HEK293 (cell line): ENCODE results near the gene STYXL1.

Experiments
- CTCF ChIA-PET: fragments of 350-600 bp; formaldehyde crosslinking; extraction: SDS; loops from one replicate; lab custom pipeline; 2021; ENCODE audit warnings: antibody characterized with exemption; lab: Yijun Ruan, JAX
- POLR2A ChIA-PET: fragments of 300-600 bp; formaldehyde crosslinking; extraction: SDS; loops from one replicate; lab custom pipeline; 2020; ENCODE audit warnings: antibody characterized with exemption, inconsistent platforms; lab: Yijun Ruan, JAX
- H3K27ac ChIP-seq: fragments of 200-500 bp; sonication (Bioruptor generic); 2 replicates; pipeline ENCODE4 v1.5.1; 2014; ENCODE audit warnings: low read depth, low read length, control low read depth, inconsistent platforms; ENCODE audit errors: extremely low read depth
- H3K36me3 ChIP-seq, 2 experiments: fragments of 200-500 bp in 1 of 2; sonication (Bioruptor generic) in 1 of 2; 1 replicate in 1 of 2; 2 replicates in 1 of 2; pipeline ENCODE4 v1.5.1; 2014 to 2017; ENCODE audit warnings: inconsistent platforms in 2 of 2, low read length in 2 of 2; ENCODE audit not compliant: control insufficient read depth in 2 of 2, insufficient read depth in 1 of 2
- H3K4me1 ChIP-seq: fragments of 200-500 bp; sonication (Bioruptor generic); 2 replicates; pipeline ENCODE4 v1.5.1; 2014; ENCODE audit warnings: mild to moderate bottlenecking, low read length, inconsistent platforms; ENCODE audit not compliant: control insufficient read depth, insufficient read depth
- H3K4me3 ChIP-seq: 2 replicates; pipeline ENCODE4 v1.5.1; 2011; ENCODE audit warnings: low read depth, mild to moderate bottlenecking, control low read depth, low read length, moderate library complexity
- H3K9me3 ChIP-seq: fragments of 200-500 bp; sonication (Bioruptor generic); 2 replicates; pipeline ENCODE4 v1.5.1; 2014; ENCODE audit warnings: low read depth, low read length, inconsistent platforms; ENCODE audit not compliant: control insufficient read depth, insufficient read depth
- FEZF1 ChIP-seq: fragments of 450-650 bp; formaldehyde crosslinking; IDR thresholded peaks from 2 replicates; pipeline ENCODE4 v1.5.1; 2016; ENCODE audit warnings: missing biosample characterization, missing genetic modification characterization
- KLF1 ChIP-seq: fragments of 450-650 bp; formaldehyde crosslinking; IDR thresholded peaks from 2 replicates; pipeline ENCODE4 v1.5.1; 2016; ENCODE audit warnings: missing biosample characterization, missing genetic modification characterization
- MZF1 ChIP-seq: fragments of 450-650 bp; formaldehyde crosslinking; IDR thresholded peaks from 2 replicates; pipeline ENCODE4 v1.5.1; 2017; ENCODE audit warnings: missing biosample characterization, missing genetic modification characterization, borderline replicate concordance
- SETDB1 ChIP-seq: IDR thresholded peaks from one replicate; pipeline ENCODE4 v1.6.1; 2017; ENCODE audit warnings: mild to moderate bottlenecking, low read length, moderate library complexity, mixed read lengths; ENCODE audit not compliant: insufficient read length
- SP3 ChIP-seq: fragments of 450-650 bp; formaldehyde crosslinking; IDR thresholded peaks from 2 replicates; pipeline ENCODE4 v1.5.1; 2016; ENCODE audit warnings: missing biosample characterization, missing genetic modification characterization
- WT1 ChIP-seq: fragments of 450-650 bp; formaldehyde crosslinking; IDR thresholded peaks from 2 replicates; pipeline ENCODE4 v1.5.1; 2016; ENCODE audit warnings: missing biosample characterization, missing genetic modification characterization
- ZFP41 ChIP-seq: fragments of 450-650 bp; formaldehyde crosslinking; IDR thresholded peaks from 2 replicates; pipeline ENCODE4 v1.5.1; 2016; ENCODE audit warnings: missing biosample characterization, missing genetic modification characterization, borderline replicate concordance
- ZNF561 ChIP-seq: fragments of 450-650 bp; IDR thresholded peaks from 2 replicates; pipeline ENCODE4 v1.5.1; 2018; ENCODE audit warnings: missing biosample characterization, missing genetic modification characterization, borderline replicate concordance
- ZNF621 ChIP-seq: fragments of 450-650 bp; formaldehyde crosslinking; IDR thresholded peaks from 2 replicates; pipeline ENCODE4 v1.5.1; 2017; ENCODE audit warnings: missing biosample characterization, missing genetic modification characterization
- ZNF658 ChIP-seq: fragments of 450-650 bp; formaldehyde crosslinking; IDR thresholded peaks from 2 replicates; pipeline ENCODE4; 2016; ENCODE audit warnings: missing biosample characterization, missing genetic modification characterization
- ZNF660 ChIP-seq: fragments of 450-650 bp; IDR thresholded peaks from 2 replicates; pipeline ENCODE4 v1.5.1; 2018; ENCODE audit warnings: missing biosample characterization, mild to moderate bottlenecking, missing genetic modification characterization
- ZNF830 ChIP-seq: fragments of 450-650 bp; IDR thresholded peaks from 2 replicates; pipeline ENCODE4 v1.5.0; 2018; ENCODE audit warnings: missing biosample characterization, missing genetic modification characterization, low read depth, mild to moderate bottlenecking, moderate library complexity
- TF ChIP-seq, protein P1 (sequence below): fragments of 450-650 bp; formaldehyde crosslinking; IDR thresholded peaks from 2 replicates; pipeline ENCODE4 v1.5.1; 2016; ENCODE audit warnings: missing biosample characterization, missing genetic modification characterization
- TF ChIP-seq, protein P2 (sequence below): fragments of 450-650 bp; formaldehyde crosslinking; IDR thresholded peaks from 2 replicates; pipeline ENCODE4 v1.5.1; 2016; ENCODE audit warnings: missing biosample characterization, missing genetic modification characterization, low read depth
- TF ChIP-seq, protein P3 (sequence below): fragments of 450-650 bp; formaldehyde crosslinking; IDR thresholded peaks from 2 replicates; pipeline ENCODE4; 2016; ENCODE audit warnings: missing biosample characterization, missing genetic modification characterization
- TF ChIP-seq, protein P4 (sequence below): fragments of 450-650 bp; formaldehyde crosslinking; IDR thresholded peaks from 2 replicates; pipeline ENCODE4 v1.5.1; 2016; ENCODE audit warnings: missing biosample characterization, missing genetic modification characterization

Gene STYXL1

DNA sequence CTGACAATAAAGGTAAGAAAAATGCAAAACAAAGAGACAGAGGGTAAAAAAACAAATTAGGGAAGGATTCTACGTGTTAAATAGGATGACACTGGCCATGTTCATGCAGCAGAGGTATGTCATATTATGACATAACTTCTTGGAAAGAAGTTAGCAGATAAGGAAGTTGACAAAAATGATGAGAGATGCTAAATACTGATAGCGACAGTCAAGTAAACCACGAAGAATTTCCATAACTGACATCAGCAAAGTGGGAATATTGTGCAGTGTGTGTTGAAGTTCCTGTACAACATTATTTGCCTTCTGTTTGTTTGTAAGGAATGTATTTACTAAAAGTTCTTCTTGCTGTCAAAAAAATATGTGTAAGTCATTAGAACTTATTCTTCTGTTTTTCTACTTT lies 29.6 kb upstream of the STYXL1 start (continued):
- TF ChIP-seq, protein P1, sequence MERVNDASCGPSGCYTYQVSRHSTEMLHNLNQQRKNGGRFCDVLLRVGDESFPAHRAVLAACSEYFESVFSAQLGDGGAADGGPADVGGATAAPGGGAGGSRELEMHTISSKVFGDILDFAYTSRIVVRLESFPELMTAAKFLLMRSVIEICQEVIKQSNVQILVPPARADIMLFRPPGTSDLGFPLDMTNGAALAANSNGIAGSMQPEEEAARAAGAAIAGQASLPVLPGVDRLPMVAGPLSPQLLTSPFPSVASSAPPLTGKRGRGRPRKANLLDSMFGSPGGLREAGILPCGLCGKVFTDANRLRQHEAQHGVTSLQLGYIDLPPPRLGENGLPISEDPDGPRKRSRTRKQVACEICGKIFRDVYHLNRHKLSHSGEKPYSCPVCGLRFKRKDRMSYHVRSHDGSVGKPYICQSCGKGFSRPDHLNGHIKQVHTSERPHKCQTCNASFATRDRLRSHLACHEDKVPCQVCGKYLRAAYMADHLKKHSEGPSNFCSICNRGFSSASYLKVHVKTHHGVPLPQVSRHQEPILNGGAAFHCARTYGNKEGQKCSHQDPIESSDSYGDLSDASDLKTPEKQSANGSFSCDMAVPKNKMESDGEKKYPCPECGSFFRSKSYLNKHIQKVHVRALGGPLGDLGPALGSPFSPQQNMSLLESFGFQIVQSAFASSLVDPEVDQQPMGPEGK (tag by site-specific recombination): no peak
- TF ChIP-seq, all 188 proteins: peak for 0

DNA sequence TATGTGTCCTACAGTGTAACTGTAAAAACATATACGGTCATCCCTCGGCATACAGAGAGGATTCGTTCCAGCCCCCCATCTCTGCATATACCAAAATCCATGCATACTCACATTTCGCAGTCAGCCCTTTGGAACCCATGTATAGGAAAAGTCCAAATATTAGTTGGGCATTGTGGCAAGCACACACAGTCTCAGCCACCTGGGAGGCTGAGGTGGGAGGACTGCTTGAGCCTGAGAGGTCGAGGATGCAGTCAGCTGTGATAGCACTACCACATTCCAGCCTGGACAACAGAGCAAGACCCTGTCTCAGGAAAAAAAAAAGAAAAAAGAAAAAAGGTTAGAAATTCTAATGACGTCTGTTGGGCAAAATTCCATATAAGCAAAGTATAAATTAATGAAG lies 29.2 kb upstream of the STYXL1 start:
- H3K9me3 ChIP-seq: no peaks in the 10 kb centered on the region
- CTCF ChIA-PET: no interaction called here
- no peaks in the 10 kb centered on the region for H3K4me1 ChIP-seq
- no peak overlapping the region for H3K27ac ChIP-seq
- TF ChIP-seq, protein P2, sequence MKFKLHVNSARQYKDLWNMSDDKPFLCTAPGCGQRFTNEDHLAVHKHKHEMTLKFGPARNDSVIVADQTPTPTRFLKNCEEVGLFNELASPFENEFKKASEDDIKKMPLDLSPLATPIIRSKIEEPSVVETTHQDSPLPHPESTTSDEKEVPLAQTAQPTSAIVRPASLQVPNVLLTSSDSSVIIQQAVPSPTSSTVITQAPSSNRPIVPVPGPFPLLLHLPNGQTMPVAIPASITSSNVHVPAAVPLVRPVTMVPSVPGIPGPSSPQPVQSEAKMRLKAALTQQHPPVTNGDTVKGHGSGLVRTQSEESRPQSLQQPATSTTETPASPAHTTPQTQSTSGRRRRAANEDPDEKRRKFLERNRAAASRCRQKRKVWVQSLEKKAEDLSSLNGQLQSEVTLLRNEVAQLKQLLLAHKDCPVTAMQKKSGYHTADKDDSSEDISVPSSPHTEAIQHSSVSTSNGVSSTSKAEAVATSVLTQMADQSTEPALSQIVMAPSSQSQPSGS (tag by site-specific recombination): no peak
- TF ChIP-seq ZNF830 (tag by site-specific recombination) (no peak), ZNF658 (tag by site-specific recombination) (no peak)
- no peak overlapping the region for H3K4me3 ChIP-seq
- H3K36me3 ChIP-seq: no peaks in the 10 kb centered on the region
- POLR2A ChIA-PET: no interaction called here

DNA sequence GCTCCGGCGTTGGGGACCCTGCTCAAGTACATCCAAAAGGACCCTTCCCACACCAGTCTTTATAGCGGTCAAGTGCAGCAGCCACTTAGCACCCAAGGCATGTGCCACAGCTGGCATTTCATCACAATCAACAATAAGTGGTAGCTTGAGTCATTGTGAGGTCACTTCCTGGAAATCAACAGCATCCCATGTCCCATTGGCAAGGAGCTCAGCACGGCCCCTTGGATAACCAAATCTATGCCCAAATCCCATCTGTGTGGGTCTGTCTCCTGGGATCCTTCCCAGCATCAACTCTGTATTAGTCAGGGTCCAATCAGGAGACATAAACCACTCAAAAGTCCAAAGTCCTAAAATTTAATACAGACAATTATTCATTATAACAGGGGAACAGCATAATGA lies 27.2 kb upstream of the STYXL1 start:
- CTCF ChIA-PET: no interaction called here
- H3K27ac ChIP-seq: no peak overlapping the region
- H3K36me3 ChIP-seq: no peaks in the 10 kb centered on the region
- H3K9me3 ChIP-seq: no peaks in the 10 kb centered on the region
- POLR2A ChIA-PET: interaction anchor here (2.0 kb wide), 1 partner anchor 27 kb away, joined by 7 read pairs; the partner anchor contains the start of genes MDH2 and STYXL1
- no peak for TF ChIP-seq ZNF660 (tag by site-specific recombination)
- peak; percentile 29 for TF ChIP-seq SETDB1
- no peak overlapping the region for H3K4me3 ChIP-seq
- H3K4me1 ChIP-seq: no peaks in the 10 kb centered on the region

DNA sequence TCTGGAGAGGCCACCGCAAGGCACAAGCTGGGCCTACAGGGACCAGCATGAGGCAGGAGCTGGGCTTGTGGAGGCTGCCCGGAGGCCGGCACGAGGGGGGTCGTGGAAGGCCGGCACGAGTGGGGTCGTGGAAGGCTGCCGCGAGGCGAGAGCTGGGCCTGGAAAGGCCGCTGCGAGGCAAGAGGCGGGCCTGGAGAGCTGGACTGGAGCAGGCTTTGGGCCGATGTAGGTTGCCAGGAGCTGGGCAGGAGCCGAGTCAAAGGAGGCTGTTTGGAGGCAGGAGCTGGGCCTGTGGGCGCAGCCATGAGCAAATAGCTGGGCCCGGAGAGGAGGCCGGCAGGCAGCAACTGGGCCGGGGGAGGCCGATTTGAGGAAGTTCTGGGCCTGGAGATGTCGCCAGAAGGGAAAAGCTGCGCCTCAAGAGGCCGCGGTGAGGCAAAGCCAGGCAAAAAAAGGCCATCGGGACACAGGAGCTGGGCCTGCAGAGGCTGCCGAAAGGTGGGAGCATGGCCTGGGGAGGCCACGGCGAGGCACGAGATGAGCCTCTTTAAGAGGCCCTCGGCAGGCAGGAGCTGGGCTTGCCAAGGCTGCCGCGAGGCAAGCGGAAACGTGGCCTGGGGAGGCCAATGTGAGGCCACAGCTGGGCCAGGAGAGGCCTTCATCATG lies 26.6 kb upstream of the STYXL1 start:
- H3K4me3 ChIP-seq: no peak overlapping the region
- CTCF ChIA-PET: interaction anchor here (0.5 kb wide), 1 partner anchor 123 kb away, joined by 3 read pairs; no protein-coding TSS in a partner anchor
- H3K9me3 ChIP-seq: no peaks in the 10 kb centered on the region
- TF ChIP-seq WT1 (tag by site-specific recombination) (no peak), FEZF1 (tag by site-specific recombination) (no peak), MZF1 (tag by site-specific recombination) (no peak), ZNF621 (no peak)
- TF ChIP-seq, all 188 proteins: peak for 0
- H3K4me1 ChIP-seq: no peaks in the 10 kb centered on the region
- H3K36me3 ChIP-seq: no peaks in the 10 kb centered on the region
- POLR2A ChIA-PET: interaction anchor here (2.0 kb wide), 1 partner anchor 26 kb away, joined by 7 read pairs; the partner anchor contains the start of genes MDH2 and STYXL1
- H3K27ac ChIP-seq: no peak overlapping the region

DNA sequence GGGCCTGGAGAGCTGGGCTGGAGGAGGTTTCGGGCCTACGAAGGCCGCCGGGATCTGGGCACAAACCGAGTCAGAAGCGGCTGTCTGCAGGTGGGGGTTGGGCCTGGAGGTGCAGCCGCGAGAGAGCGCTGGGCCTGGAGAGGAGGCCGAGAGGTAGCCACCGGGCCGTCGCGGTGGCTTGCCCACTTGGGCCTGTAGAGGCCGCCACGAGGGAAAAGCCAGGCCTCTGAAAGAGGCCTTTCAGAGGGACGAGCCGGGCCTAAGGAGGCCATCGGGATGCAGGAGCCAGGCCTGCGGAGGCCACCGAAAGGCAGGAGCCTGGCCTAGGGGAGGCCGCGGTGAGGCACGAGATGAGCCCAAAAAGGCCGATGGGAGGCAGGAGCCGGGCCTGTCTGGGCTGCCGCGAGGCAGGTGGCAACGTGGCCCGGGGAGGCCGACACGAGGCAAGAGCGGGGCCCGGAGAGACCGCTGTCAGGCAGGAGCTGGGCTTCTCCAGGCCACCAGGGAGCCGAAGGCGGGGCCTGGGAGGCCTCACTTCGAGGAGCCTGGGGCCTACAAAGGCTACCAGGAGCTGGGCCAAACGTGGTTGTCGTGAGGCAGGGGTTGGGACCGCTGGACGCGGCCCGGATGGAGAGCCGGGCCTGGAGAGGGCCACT lies 25.7 kb upstream of the STYXL1 start:
- no peak overlapping the region for H3K4me3 ChIP-seq
- POLR2A ChIA-PET: no interaction called here
- TF ChIP-seq, protein P3, sequence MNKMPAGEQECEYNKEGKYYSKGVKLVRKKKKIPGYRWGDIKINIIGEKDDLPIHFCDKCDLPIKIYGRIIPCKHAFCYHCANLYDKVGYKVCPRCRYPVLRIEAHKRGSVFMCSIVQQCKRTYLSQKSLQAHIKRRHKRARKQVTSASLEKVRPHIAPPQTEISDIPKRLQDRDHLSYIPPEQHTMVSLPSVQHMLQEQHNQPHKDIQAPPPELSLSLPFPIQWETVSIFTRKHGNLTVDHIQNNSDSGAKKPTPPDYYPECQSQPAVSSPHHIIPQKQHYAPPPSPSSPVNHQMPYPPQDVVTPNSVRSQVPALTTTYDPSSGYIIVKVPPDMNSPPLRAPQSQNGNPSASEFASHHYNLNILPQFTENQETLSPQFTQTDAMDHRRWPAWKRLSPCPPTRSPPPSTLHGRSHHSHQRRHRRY (tag by site-specific recombination): no peak
- no peak for TF ChIP-seq ZNF561 (tag by site-specific recombination)
- TF ChIP-seq, protein P4, sequence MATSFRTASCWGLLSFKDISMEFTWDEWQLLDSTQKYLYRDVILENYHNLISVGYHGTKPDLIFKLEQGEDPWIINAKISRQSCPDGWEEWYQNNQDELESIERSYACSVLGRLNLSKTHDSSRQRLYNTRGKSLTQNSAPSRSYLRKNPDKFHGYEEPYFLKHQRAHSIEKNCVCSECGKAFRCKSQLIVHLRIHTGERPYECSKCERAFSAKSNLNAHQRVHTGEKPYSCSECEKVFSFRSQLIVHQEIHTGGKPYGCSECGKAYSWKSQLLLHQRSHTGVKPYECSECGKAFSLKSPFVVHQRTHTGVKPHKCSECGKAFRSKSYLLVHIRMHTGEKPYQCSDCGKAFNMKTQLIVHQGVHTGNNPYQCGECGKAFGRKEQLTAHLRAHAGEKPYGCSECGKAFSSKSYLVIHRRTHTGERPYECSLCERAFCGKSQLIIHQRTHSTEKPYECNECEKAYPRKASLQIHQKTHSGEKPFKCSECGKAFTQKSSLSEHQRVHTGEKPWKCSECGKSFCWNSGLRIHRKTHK (tag by site-specific recombination): no peak
- TF ChIP-seq ZFP41 (tag by site-specific recombination): no peak
- no peak for TF ChIP-seq SP3 (tag by site-specific recombination)
- no peak for TF ChIP-seq KLF1

More for the DNA sequence above, 25.7 kb upstream of the STYXL1 start:
- H3K36me3 ChIP-seq: no peaks in the 10 kb centered on the region
- no peaks in the 10 kb centered on the region for H3K9me3 ChIP-seq
- CTCF ChIA-PET: interaction anchor here (0.7 kb wide), 1 partner anchor 1893 kb away, joined by 3 read pairs; no protein-coding TSS in a partner anchor
- H3K27ac ChIP-seq: no peak overlapping the region
- H3K4me1 ChIP-seq: no peaks in the 10 kb centered on the region
